Right hindlimb (tissue), 1 donor: ENCODE measurements around the gene UFM1.
"Not testable (repeated sequence)": the region's sequence is repeated elsewhere in the genome, so short reads cannot be mapped to it uniquely, and the experiment has no call there.

Experiments
- DNase-seq: peaks from one replicate; pipeline ENCODE4 v3.0.0-alpha.2; 2018

The UFM1 gene

DNA sequence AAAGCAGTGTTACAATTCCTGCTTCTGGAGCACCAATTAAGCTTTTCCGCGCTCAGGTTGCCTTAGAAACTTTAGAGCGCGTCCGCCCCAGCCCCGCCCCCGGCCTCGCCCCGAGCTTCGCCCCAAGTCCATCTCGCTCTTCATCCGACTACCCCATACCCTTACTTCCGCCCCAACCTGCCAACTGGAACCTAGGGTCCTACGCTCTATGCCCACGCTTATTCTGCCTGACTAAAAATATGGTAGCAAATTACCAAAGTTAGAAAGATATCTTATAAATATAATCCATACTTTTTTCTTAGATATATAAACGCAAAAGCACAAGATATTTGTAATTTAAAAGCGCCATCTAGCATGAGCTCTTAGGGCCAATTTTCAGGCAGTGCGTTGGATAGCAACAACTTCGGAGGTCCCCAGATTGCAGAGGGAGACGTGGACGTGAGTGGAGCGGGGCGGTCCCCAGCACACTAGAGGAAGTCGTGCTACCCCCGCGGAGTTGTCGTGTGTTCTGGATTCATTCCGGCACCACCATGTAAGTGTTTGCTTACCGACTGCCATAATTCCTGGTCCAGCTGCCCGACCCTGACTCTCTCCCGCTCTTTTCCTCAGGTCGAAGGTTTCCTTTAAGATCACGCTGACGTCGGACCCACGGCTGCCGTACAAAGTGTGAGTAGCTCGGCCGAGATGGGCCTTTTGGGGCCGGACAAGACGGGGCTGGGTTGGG lies at the start of gene UFM1:
Gene UFM1, plus strand, starts transcription at position 462 of the 724 bp plus-strand sequence. Its CDS starts 69 bp downstream, at position 531.
- peak; percentile 95 for DNase-seq

DNA sequence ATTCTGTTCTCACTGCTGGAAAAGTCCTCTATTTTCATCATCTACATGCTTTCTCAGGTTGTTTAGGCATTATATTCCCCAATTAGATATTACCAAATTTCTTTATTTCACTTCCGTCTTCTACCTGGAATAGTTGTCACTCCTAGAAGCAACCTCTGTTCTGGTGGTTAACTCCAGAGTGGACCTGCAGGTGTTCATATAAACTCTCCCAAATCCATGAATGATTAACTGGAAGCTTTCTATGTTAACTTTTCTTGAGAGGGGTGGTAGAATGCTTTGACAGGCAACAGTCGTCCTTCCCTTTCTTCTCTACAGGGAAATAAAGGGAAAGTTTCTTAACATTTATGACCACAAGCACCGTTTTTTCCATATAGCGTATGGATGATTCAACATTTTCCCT lies 48.4 kb upstream of the UFM1 start:
- DNase-seq = no peak

GRCh38 chr13:38303816-38304320 lies 45.8 kb upstream of the UFM1 start:
- no peak for DNase-seq

DNA sequence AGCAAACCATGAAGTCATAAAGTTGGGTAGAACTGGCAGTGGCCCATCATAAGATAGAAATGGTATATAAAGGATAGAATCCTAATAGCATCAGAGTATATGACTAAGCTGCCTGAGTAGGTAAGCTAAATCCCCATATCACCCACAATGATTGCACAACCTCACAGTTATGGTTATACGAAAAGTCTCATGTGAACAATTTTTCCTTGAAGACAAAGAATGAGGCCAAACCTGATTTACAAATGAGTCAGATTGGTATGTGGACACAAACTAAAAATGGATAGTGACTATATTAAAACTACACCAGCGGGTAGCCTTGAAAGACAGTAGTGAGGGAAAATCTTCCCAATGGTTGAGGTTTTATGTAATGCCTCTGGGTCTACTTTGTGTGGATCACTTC lies 40.9 kb upstream of the UFM1 start:
- DNase-seq = no peak

DNA sequence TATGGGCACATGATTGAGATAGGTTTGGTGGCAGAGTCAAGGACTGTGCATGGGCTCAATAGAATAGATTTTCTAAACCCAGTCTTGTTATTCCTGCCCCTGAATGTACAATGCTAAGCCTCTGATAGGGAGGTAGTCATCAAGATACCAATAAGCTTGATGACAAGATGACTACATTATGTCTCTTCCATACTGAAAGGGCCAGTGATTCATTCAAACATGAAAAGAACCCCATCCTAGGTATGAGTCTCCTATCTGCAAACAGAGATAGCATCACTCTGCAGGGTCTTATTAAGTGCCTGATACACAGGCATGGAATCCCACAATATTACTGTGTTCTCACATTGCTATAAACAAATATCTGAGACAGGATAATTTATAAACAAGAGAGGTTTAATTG lies 40.3 kb upstream of the UFM1 start:
- DNase-seq = no peak

DNA sequence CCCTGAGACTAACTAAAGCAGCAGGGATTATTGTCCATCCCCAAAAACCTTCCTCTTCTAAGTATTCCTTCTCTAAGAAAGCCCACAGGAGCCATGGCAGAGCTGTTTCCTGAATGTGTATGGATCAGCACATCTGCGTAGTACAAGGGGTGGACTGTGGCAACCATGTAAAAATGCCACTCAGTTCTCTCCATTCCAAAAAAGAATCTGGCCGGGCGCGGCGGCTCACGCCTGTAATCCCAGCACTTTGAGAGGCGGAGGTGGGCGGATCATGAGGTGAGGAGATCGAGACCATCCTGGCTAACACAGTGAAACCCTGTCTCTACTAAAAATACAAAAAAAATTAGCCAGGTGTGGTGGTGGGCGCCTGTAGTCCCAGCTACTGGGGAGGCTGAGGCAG lies 38.5 kb upstream of the UFM1 start:
- not testable (repeated sequence) for DNase-seq

GRCh38 chr13:38316129-38316528 lies 33.5 kb upstream of the UFM1 start:
- DNase-seq = no peak

- no peak for DNase-seq
Observed at GRCh38 chr13:38321654-38322053, 28.0 kb upstream of the UFM1 start.

GRCh38 chr13:38325426-38325825 lies 24.2 kb upstream of the UFM1 start:
- DNase-seq = no peak

DNA sequence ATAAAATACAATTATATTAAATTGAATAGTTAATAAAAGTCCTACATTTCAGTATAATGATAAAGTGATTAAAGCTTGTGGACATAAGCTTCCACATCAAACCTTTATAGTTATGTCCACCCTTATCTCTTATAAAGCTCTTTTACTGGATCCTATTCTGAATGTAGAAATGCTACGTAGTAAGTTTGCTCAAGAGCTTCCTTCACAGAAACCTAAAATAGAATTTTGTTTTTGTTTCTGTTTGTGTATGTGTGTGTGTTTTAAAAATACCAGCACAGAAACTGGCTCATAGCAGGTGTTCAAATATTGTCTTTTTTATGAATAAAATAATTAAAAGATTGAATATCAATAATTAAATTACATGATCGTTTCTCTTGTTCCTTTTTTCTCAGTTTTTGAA lies 21.0 kb upstream of the UFM1 start:
- no peak for DNase-seq

DNA sequence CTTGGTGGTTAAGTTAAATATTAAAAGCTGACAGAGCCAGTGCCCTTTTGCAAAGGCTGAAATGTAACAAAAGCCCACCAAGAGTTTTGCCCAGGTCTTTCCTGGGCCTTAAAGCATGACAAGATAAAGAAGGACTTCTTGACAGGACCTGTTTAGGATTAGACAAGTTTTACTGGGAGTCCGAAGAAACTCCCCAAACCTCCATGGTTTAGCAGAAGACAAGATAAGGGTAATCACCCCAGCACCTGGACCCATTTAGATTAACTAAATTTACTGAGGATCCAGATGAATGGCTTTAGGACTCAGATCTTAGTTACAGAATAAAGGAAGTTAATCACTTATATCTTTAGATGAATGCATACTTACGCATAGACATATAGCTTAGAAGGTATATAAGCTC lies 14.8 kb upstream of the UFM1 start:
- no peak for DNase-seq

DNA sequence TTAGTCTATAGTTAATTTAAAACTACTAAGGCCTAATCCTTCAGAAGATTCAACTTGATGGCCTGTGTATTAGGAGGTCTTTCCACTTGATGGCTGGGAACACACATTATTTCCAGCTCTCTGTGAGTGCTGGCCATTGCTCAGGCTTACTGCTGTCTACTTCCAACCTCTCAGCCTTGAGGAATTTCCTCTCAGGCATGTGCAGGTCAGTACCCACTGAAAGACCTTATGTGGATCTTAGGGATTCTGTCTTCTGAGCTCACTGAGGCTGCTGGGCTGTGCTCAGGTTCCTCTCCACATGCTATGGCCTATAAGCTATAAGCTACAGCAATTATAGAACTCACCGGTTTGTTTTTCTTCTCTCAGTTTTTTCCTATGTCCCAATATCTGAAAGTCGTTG lies 11.6 kb upstream of the UFM1 start:
- DNase-seq = no peak

DNA sequence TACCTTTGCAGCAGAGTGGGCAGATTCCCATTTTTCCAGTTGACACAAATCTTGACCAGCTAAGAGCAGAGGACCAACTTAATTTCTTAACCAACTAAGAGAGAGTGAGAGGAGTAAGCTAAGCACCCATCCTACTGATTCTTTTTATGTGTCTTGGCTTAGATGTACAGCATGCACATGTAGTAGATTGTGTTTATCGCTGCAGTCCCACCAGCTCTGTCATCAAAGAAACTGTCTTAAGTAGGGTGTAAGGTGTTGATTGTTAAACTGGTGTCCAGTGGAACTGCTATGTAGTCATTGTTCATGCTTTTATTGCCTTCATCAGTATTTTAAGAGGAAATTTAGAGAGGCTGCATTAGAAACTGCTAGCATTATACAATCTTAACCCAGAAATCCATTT lies 9.0 kb upstream of the UFM1 start:
- no peak for DNase-seq

DNA sequence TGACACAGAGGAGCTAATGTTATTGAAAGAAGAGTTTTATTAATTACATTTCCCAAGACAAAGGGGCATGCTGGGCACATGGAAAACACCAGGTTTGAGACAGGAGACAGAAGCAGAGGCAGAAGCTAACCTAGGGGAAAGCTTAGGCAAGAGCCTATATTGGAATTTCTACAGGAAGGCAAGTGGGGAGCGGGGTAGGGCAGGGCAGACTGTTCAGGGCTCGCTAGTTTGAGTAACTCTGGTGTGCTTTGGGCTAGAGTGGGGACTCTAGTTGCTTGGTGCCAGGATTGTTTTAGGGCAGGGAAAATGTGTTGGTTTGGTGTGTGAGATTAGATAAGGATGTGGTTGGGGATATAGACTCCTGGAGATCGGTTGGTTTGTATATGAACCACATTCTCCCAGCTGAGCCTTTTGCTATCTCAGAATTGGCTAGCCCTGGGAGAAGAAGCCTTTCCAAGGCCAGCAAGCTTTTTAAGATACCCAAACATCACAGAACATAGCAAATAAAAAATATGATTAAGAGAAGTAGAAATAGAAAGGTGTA lies 8.4 kb upstream of the UFM1 start:
- DNase-seq = no peak

- DNase-seq = no peak
Observed at GRCh38 chr13:38346764-38347163, 2.9 kb upstream of the UFM1 start.

GRCh38 chr13:38348861-38349389 lies 726 bp upstream of the UFM1 start:
- no peak for DNase-seq

DNA sequence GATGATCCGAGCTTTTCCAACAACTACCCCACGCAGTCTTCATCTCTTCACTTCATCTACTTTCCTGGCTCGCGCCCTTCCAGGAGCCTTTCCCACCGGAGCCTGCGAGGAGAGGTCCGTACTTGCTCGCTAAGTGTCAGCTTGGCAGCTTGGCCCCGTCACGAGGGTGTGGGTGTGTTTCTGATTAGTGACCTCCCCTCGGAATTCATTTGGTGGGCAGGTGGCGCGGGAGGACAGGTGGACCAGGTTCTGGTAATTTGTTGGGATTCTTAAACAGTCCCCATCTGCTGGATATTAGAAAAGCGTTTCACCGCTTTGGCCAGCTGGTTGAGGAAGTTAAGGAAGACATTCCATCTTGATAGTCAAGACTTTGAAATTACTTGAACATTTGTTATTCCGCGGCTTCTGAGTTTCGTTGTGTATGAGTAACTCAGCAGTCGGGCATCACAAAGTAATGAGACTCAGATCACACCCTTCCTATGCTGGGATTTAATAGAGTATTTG lies 515 bp downstream of the UFM1 start:
- peak; percentile 81 for DNase-seq

DNA sequence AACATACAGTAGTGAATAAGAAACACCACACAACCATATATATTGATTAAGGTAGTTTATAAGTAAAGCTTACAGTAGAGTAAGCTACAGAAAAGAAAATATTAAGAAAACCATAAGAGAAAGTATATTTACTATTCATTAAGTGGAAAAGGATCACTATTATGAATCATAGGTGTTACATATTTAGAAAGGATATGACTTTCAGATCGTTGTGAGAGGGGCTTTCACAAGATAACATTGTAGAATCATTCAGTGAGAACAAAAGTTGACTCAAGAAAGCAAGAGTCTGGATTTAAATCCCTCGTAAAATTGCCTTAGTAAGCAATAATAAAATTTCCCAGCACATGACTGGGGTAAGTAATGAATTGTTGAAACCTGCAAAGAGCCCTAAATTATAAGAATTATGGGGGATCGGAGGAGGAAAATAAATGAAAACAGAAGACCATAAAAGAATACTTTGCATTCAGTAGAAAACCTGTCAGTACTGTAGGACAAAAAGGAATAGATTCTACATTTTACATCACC lies 6.0 kb downstream of the UFM1 start:
- DNase-seq = no peak

DNA sequence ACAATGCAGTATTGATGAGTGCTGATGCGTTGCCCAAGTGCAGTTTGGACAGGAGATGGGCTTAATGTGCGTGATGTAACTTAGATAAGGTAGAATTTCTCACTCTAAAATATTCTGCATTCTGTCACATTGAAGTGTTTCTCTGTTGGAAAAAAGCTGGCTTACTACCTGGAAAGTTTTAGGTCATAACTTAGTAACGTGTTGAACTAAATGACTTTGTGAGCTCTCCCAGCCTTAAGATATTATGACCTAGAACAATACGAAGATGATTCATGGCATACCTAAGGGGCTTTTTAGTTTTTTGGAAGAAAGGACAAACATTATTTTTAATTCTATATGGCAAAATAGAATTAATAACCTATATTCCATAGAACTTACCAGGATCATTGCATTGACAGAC lies 9.0 kb downstream of the UFM1 start:
- no peak for DNase-seq

GRCh38 chr13:38361542-38362262 lies 12.1 kb downstream of the UFM1 start:
- no peak for DNase-seq

DNA sequence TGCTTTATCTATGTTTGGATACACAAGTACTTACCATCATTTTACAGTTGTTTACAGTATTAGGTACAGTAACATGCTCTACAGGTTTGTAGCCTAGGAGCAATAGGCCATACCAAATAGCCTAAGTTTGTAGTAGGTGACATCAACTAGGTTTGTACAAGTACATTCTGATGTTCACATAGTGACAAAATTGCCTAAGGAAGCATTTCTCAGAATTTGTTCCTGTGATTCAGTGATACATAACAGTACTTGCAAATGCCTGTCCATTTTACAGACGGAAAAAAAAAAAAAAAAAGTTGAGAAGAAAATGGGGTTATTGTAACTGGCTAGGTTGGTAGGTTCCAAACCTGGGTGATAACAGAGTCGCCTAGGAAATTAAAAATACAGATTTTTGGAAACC lies 13.6 kb downstream of the UFM1 start:
- no peak for DNase-seq

- not testable (repeated sequence) for DNase-seq
Observed at GRCh38 chr13:38363746-38364145, 14.1 kb downstream of the UFM1 start.

DNA sequence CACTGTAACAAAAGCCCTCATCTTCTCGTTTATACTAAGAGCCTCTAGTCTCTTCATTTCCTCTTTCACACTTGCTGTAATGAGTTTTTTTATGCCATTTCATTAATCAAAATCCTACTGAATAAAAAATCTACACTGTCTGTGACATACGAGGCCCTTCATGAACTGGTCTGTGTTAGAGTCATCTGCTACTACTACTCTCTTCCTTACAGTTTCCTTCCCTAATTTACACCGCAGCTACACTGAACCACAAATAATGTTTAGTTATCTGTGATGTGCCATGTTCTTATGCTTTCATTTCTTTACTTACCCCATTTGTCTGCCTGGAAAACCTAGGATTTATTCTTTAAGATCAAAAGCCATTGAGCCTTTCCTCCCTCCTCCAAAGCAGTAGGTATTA lies 16.0 kb downstream of the UFM1 start:
- no peak for DNase-seq
